Brain pericyte (primary cell): Measurements from ENCODE around the gene JSRP1.

ENCODE experiments used
- DNase-seq: peaks from one replicate; pipeline ENCODE4 v3.0.0-alpha.2; 2012; ENCODE audit warnings: low read depth, low spot score

JSRP1 gene

DNA sequence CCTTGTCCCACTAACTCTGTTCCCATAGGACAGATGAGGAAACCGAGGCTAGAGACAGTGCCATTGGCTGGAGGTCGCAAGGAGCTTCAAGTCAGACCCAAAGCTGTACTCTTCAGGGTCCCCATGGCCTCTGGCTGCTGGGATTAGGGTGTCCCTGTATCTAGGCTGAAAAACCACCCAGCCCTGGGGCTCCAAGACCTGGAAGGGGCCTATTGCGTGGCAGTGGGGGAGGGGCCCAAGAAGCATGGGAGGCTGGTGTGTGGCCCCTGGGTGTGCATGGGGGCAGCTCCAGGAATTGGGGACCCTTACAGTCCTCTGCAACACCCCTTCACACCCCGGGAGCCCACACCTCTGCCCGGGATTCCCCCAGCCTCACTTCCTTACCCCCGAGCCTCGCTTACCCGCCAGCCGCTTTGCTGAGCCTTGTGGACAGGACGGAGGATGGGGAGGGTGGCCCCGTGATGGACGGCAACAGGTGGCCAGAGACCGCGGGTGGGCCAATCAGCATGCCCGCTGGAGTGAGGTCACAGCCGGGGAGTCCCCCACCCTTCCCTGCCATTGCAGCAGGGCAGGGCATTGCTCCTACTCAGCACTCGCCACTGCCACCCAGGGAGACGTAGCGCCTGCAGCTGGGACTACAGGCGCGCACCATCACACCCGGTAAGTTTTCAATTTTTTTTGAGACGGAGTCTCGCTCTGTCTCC lies at the start of gene JSRP1:
TSS of gene JSRP1 (minus strand) at position 436 of the 704 bp plus-strand sequence. CDS start 1,103 bp downstream, outside the sequence.
- no peak for DNase-seq

DNA sequence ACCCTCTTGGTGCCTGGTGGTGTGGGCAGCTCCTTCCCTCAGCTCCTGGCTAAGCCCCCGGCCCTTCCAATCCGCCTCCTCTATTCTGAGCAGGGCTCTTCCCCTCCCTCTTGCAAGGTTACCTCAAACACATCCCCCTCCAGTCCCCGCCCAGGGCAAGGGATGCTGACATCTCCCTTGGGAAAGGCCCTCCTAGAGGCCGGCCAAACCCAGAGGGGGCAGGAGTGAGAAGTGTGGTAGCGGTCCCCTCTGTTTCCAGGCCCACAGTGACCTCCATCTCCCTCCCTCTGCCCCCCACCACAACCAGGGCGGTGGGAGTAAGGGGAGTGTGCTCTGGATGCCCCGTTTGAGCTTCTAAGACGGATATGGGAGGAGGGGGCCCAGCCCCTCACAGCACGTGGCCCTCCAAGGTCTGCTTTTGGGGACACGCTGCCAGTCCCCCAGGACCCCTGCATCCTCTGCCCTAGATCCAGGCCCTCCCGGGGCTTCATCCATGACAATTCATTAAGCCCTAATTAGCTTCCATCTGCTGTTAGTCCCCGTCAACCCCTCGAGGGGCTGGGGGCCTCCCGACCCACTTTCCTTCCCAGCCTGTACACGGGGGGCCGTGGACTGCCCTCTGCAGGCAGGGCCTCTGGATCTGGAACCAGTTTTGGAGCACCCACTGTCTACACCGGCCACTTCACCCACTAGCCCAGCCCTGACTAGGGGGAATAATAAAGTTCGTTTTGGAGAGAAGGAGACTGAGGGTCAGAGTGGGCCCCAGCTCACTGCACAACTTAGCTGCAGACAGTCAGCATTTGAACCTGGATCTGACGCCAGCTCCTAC lies 49.4 kb upstream of the JSRP1 start:
- no peak for DNase-seq

DNA sequence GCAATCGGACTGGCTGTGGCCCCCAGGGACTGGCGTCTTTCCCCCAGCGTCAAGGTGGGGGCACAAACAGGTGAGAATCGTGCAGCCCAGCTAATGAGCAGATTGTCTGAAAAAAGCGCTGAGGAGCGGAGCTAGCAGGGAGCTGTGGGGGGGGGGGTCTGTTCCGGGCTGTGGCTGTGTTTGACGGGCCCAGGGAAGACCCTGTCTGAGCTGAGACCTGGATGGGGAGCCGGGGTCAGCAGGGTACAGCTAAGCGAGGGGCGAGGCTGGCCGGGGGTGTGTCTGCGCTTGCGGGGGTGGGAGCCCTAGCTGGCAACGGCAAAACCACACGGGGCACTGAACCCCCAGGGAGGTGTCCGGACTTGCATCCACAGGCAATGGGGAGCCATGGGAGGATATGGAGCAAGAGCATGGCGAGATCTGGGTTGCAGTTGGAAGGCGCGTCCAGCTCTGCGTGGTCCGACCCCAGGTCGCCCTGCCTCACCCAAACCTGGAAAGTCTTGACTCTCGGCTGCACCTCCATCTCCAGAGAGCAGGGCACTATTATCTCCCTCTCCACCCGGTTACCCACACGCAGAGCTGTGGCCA lies 47.1 kb upstream of the JSRP1 start:
- no peak for DNase-seq

DNA sequence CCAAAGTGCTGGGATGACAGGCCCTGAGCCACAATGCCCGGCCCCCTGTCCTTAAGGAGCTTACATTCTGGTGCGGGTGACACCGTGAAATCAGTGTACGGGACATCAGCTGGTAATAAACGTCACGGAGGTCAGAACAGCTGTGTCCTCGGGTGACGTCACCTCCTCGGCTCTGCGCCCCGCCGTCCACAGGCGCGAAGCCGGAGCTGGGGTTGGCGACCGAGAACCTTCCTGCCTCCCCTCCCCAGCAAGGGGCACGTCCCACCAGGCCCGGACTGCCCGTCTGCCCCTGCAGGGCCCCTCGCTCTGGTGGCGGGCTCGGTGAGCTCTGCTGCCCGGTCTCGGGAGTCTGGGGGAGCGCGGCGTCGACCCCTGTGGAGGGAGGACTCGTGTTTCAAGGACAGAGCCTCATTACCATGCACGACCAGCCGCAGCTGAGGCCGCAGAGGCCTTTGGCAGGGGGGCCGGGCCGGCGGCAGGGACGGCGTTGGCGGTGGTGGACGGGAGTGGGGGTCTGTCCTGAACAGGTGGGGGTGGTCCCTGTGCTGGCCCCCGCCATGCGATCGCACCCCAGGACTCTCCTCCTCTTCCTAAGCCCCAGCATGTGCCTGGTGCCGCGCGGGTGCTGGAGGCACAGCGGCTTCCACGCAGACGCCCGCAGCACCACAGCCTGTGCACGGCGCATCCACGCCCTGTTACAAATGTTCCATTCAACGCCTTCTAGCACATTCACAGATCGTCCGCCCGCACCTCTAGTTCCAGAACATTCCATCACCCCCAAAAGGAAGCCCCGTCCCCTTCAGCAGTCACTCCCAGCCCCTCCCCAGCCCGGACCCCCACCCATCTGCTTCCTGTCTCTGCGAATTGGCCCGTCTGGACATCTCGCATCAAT lies 46.3 kb upstream of the JSRP1 start:
- DNase-seq, result no peak

DNA sequence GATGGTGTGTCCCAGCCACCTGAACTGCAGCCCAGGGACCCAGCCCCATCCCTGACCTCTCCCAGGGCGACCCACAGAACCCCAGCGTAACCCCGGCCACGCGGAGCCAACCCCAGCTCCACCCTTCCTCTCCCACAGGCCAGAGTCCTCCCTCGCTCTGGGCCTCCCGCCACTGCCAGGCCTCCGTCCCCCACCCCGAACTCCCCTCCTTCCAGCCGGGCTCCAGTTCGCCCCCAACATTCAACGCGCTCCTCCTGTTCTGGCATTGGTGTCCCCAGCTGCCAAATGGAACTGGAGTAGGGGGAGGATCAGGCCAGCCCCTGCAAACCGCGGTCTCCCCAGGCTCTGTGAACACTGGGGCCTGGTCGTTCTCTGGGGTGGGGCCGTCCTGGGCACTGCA lies 44.3 kb upstream of the JSRP1 start:
- no peak for DNase-seq

- no peak for DNase-seq
These were observed 39.9 kb upstream of the JSRP1 start for GRCh38 chr19:2296141-2296540.

DNA sequence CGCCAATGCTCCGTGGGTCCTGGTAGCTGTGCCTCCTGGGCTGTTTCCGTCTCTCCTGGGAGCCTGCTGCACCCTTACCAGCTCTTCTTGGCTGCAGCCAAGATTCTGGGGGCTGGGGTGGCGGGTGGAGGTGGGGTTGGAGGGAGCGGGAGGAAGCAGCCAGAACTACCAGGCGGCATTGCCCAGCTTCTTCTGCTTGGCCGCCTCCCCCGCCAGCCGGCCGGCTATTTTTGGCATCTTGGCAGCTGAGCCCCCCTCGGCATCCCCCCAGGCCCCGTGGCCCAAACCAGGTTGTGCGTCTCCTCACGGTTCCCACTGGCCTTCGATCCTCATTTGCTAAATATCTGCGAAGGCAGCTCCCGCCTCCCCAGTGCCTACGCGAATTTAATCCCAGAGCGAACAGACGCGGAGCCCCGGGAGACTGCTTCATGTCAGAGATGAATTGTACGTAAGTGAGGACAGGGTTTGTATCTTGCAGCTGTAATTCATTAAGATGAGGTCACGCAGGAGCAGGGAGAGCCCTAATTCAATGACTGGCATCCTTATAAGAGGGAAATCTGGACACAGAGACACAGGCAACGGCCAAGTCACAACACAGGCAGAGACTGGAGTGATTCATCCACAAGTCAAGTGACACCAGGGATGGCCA lies 38.6 kb upstream of the JSRP1 start:
- no peak for DNase-seq

GRCh38 chr19:2291185-2291751 lies 35.1 kb upstream of the JSRP1 start:
- no peak for DNase-seq

DNA sequence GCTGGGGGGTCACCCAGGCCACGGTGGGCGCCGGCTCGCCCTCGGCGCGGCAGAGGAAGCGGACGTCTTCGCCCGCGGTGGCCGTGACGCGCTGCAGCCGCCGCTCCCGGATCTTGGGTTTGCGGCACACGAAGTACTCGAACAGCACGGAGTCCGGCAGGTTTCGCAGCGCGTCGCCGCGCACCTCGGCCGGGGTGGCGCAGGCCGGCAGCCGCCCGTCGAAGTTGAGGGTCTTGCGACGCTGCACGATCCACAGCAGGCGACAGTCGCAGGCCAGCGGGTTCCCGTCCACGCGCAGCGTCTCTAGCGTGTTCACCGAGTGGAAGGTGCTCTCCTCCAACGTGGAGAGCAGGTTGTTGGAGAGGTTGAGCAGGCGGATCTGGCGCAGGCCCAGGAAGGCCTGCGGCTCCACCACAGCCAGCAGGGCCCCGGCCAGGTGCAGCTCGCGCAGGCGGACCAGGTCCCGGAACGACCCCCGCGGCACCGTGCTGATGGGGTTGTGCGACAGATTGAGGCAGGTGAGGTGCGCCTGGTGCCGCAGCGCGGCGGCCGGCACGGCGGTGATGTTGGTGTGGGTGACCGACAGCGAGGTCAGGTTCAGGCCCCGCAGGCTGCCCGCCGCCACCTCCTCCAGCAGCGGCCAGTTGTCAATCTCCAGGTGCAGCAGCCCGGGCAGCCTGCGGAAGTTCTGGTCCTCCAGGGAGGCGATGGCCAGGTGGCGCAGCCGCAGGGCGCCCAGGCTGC lies 34.4 kb upstream of the JSRP1 start:
- no peak for DNase-seq

- DNase-seq, result no peak
These were observed 33.7 kb upstream of the JSRP1 start for GRCh38 chr19:2289714-2290435.

- DNase-seq, result no peak
These were observed 32.8 kb upstream of the JSRP1 start for GRCh38 chr19:2288818-2289713.

- DNase-seq, result no peak
These were observed 32.2 kb upstream of the JSRP1 start for GRCh38 chr19:2288338-2288817.

DNA sequence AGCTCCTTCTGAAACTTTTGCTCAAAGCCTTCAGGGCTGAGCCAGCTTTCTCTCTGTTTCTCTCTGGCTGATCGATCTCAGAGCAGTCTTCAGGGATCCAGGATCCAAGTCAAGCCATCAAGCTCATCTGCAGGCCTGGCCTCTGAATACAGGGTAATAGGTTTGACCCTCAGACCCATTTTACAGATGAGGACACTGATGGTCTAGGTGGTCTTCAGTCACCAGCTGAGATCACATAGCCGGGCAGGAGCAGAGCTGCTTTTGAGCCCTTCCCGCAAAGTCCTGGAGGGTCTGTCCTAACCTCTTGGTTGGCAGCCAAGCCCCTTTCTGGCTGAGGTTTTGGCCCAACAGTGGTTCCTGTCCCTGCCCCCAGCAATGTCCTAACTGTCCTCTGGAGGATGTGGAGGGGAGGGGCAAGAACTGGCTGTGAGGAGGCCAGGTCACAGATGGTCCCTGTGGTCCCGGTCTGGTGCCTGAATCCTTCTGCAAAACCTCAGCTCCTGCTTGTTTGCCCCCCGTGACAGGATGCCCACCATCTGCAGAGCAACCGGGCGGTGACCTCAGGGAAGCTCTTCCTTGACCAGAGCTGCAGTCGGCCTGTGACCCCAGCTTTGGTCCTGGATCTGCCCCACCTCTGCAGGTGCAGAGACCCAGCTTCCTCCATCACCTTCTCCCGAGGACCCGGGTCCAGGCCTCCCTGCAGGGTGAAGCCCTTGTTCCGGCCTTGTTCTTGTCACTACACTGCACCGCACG lies 31.5 kb upstream of the JSRP1 start:
- DNase-seq, result no peak

GRCh38 chr19:2286402-2287140 lies 30.4 kb upstream of the JSRP1 start:
- DNase-seq, result no peak

DNA sequence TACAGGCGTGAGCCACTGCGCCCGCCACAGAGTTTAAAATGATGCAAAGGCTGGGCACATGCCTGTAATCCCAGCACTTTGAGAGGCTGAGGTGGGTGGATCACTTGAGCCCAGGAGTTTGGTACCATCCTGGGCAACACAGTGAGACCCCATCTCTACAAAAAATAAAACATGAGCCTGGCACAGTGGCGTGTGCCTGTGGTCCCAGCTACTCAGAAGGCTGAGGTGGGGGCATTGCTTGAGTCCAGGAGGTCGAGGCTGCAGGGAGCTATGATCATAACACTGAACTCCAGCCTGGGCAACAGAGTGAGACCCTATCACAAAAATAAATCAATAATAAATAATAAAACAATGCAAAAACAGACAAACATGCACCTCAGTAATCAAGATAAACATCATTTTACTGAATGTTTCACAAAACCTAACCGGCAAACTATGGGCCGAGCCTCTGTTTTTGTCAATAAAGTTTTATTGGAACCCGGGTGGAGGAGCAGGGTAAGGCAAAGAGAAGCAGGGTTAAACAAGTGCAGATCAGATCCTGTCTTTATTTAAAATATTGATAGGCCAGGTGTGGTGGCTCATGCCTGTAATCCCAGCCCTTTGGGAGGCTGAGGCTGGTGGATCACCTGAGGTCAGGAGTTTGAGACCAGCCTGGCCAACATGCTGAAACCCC lies 27.8 kb upstream of the JSRP1 start:
- no peak for DNase-seq

GRCh38 chr19:2282862-2283237 lies 26.6 kb upstream of the JSRP1 start:
- DNase-seq, result no peak
